ENCODE results near the gene FTH1. TPM values are rescaled to one million over a fixed set of nuclear protein-coding genes. Genes with fewer than 3 reads are reported as not detected.

The FTH1 gene
- total and polyA plus RNA-seq, 2 of the 8 experiments (the other 6 are each of a cell fraction or from before 2014, with no cell fraction given): 1,153 to 1,461 TPM

GRCh38 chr11:61927501-61927900 is 39.9 kb downstream of the FTH1 start:
- WGBS, 2 experiments (ENCODE audit: extremely low coverage in 1 of 2, insufficient coverage in 1 of 2, insufficient read length in 1 of 2, insufficient replicate concordance in 2 of 2, low coverage in 1 of 2, low lambda C conversion rate in 2 of 2, missing lambda C conversion rate in 1 of 2): 92% methylated on average over 1 of the region's 1 CpG; no CpG with 5 or more reads in 1 of the 2 experiments
- H3K9ac ChIP-seq (replicated peaks in 1 of 4; ENCODE audit: extremely low read depth in 1 of 4, low read depth in 3 of 4, low read length in 3 of 4): no peak overlapping the region
- H3K23me2 ChIP-seq (ENCODE audit: low read depth, low read length): no peaks in the 10 kb centered on the region
- no peak overlapping the region for H3K4me2 ChIP-seq (ENCODE audit: insufficient read depth in 1 of 2, low read depth in 2 of 2, low read length in 2 of 2)
- no peak overlapping the region for H4K91ac ChIP-seq (replicated peaks; ENCODE audit: insufficient read length, low read length)
- CTCF ChIA-PET (ENCODE audit: partially characterized antibody): interaction anchor here (1.0 to 9.2 kb wide), 5 partner anchors 10 to 182 kb away, joined by 3 to 225 read pairs (median 29); no protein-coding TSS in a partner anchor
- POLR2A ChIA-PET (ENCODE audit: partially characterized antibody): interaction anchor here (0.9 kb wide), 1 partner anchor 22 kb away, joined by 3 read pairs; no protein-coding TSS in a partner anchor
- no peak overlapping the region for H2BK15ac ChIP-seq (ENCODE audit: low read length)
- no peaks in the 10 kb centered on the region for H3K27me3 ChIP-seq (replicated peaks in 1 of 4; ENCODE audit: control insufficient read depth in 3 of 4, extremely low read depth in 1 of 4, insufficient read depth in 3 of 4, low read length in 3 of 4)
- H3K79me2 ChIP-seq (ENCODE audit: control insufficient read depth in 1 of 2, insufficient read depth in 2 of 2, low read length in 2 of 2): no peaks in the 10 kb centered on the region
- no peaks in the 10 kb centered on the region for H4K20me1 ChIP-seq (replicated peaks in 1 of 2; ENCODE audit: control insufficient read depth in 1 of 2, insufficient read depth in 2 of 2, low read length in 2 of 2)
- no peak overlapping the region for H3K23ac ChIP-seq (ENCODE audit: insufficient read length)
- no peaks in the 10 kb centered on the region for H3K79me1 ChIP-seq (ENCODE audit: low read depth, low read length)
- no peak overlapping the region for H2BK12ac ChIP-seq (ENCODE audit: low read depth, low read length)
- no peak overlapping the region for H2BK20ac ChIP-seq (ENCODE audit: low read length)
- FAIRE-seq (no peak), DNase-seq (ENCODE audit: low read depth in 1 of 2, low spot score in 2 of 2) (no peak)
- no peak overlapping the region for H3K14ac ChIP-seq (ENCODE audit: insufficient read length)
- H4K5ac ChIP-seq (ENCODE audit: insufficient read length, low read depth, low read length): no peak overlapping the region
- no peak overlapping the region for H2BK5ac ChIP-seq (ENCODE audit: low read depth, low read length)
- H3K9me3 ChIP-seq (ENCODE audit: insufficient read depth in 2 of 2, low read depth in 1 of 2, low read length in 1 of 2): no peaks in the 10 kb centered on the region
- no peak overlapping the region for H2AFZ ChIP-seq (ENCODE audit: low read length)
- no peak overlapping the region for H2AK5ac ChIP-seq (ENCODE audit: low read depth, low read length)
- no peak overlapping the region for H2BK120ac ChIP-seq (replicated peaks; ENCODE audit: low read depth, low read length)
- H3K4me1 ChIP-seq (replicated peaks in 1 of 4; ENCODE audit: control insufficient read depth in 3 of 4, insufficient read depth in 4 of 4, low read length in 3 of 4): peaks cover 6 to 18% (median 16%) of the 10 kb centered on the region in 4 experiments
- no peak overlapping the region for H3K56ac ChIP-seq (replicated peaks; ENCODE audit: insufficient read length, low read depth, low read length)
- no peaks in the 10 kb centered on the region for H3K36me3 ChIP-seq (ENCODE audit: control insufficient read depth in 2 of 4, insufficient read depth in 4 of 4, low read length in 3 of 4)
- no peak overlapping the region for H3K4ac ChIP-seq (replicated peaks; ENCODE audit: insufficient read length, low read depth, low read length)
- H3K27ac ChIP-seq (ENCODE audit: low read depth, low read length): no peak overlapping the region
- no peak overlapping the region; the same call in 1 of the 2 replicates for H4K8ac ChIP-seq (ENCODE audit: extremely low read depth, insufficient read depth, low read length)
- H3K4me3 ChIP-seq (ENCODE audit: extremely low read depth in 1 of 4, insufficient read depth in 2 of 4, low read depth in 3 of 4, low read length in 4 of 4): no peak overlapping the region
- H3K18ac ChIP-seq (ENCODE audit: extremely low read depth, low read length): no peak overlapping the region
- TF ChIP-seq KDM5A (IDR thresholded peaks at IDR 0.05; ENCODE audit: low read length) (no peak), BACH1 (IDR thresholded peaks at IDR 0.05; ENCODE audit: low read length) (no peak), E2F6 (IDR thresholded peaks at IDR 0.05) (no peak), POLR2A (IDR thresholded peaks at IDR 0.05; ENCODE audit: control extremely low read depth in 1 of 2, low read depth in 2 of 2, low read length in 2 of 2) (no peak)

Data from H1 (cell line).